Hindlimb muscle (tissue), 1 donor: ENCODE results near the gene TMA7B. TPM values are rescaled to one million over a fixed set of nuclear protein-coding genes. Genes with fewer than 3 reads are reported as not detected.

Experiments used
- DNase-seq: peaks from one replicate; pipeline ENCODE4 v3.0.0-alpha.2; 2013
- polyA plus RNA-seq: library from polyadenylated mRNA; unstranded; fragments of 120-200 nt; gene quantifications from one replicate; pipeline ENCODE4 v1.2.1, GENCODE V29; 2013; ENCODE audit not compliant: insufficient read length

Gene TMA7B
- not detected for polyA plus RNA-seq

- DNase-seq: peak; percentile 26
Observed at GRCh38 chr22:39959640-39960447, at the start of gene TMA7B. Gene TMA7B, plus strand, starts transcription at chr22:39960397. Its CDS starts 3,978 bp downstream, at chr22:39964375.

GRCh38 chr22:39910876-39911613 is 49.2 kb upstream of the TMA7B start:
- DNase-seq: no peak

DNA sequence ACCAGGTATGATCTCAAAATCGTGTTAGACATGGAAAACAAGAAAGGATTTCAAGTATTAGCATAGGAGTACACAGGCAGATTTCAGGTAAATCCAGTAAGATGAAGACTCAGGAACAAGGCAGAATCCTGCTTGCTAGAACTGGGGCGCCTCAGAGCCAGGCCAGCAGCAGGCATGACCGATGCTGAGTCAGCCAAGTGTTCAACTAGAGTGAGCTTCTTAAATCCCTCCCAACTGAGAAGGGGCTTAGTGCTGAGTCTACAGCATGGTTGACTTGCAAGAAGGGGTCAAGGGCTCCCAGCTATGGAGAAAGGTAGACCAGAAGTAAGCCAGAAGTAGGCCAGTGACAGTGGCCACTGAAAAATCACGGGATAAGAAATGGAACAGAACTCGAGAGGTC is 46.9 kb upstream of the TMA7B start:
- DNase-seq: no peak

DNA sequence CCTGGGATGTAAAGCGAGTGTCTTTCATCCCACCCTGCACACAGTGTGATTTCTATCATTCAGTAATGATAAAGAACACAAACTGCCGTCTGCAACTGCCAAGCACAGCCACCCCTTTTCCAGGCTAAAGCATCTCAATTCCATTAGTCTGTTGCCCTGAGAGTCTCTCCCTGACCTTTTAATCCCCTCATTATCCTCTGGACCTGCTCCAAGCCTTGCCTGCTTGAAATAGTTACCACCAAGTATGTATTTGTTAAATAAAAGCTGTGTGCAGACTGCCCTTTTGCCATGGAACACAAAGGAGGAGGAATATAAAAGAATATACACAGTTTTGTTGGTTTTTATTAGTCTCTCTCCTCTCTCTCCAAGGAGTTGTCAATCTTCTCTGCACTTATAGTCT is 46.3 kb upstream of the TMA7B start:
- no peak for DNase-seq

DNA sequence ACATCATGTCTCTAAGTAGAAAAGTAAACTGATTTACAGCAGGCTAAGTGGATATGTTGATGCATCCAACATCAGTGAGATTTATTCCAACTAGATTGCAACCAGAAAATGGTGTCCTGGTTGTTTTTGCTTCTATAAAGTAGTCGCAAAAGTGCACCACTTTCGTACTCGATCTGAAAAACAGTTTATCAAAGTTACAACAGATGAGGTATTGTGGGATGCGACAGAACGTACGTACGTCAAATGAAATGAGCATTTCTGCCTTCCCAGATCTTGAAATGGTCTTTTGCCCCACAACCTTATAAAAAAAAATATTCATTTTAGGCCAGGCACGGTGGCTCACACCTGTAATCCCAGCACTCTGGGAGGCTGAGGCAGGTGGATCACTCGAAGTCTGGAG is 45.6 kb upstream of the TMA7B start:
- DNase-seq: no peak

DNA sequence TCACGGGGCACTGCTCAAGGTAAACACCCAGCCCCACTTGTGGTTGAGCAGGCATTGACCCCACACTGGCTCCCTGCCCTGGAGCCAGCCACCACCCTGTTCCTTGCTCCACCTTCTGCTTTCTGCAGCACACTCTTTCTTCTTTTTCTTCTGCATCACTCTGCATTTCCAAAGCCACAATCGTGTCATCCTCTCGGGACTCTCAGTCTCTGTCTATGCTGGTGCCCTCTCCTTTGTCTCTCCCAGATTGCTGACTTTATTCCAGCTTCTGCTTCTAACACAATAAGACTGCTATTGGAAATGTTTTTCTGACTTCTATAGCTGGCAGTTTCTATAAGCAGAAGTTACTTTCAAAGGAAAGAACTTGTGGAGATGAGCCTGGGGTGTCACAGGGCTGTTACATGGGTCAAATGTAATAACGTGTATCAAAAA is 44.9 kb upstream of the TMA7B start:
- DNase-seq: no peak

GRCh38 chr22:39916496-39916895 is 43.7 kb upstream of the TMA7B start:
- no peak for DNase-seq

- no peak for DNase-seq
Observed at GRCh38 chr22:39917197-39917643, 43.0 kb upstream of the TMA7B start.

- no peak for DNase-seq
Observed at GRCh38 chr22:39917776-39918495, 42.3 kb upstream of the TMA7B start.

DNA sequence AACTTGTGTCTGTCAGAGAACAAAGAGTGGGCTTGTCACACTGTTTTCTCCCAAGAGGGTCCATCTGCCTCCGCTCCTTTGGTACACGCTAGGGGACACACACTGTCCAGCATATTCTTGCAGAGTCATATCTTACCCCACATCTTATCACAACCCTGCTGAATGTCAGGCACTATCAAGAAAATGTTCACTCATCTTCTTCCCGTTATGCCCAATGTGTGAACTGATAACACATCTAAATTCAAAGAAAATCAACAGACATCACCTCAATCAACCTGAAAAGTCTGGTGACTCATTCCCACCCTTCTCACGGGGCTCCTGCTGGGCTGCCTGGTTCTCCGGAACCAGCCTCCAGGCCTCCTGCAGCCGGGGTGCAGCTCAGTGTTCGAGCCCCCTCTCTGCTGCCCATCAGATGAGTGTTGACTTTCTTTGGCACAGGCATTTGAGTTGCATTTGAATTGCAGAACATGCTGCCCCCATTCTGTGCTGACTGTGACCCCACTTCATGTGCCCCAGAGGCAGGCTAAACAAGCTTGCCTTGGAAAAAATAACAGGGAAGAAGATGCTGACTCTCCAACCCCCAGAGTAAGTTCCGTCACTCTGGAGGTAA is 40.0 kb upstream of the TMA7B start:
- DNase-seq: no peak

GRCh38 chr22:39923696-39924095 is 36.5 kb upstream of the TMA7B start:
- no peak for DNase-seq

DNA sequence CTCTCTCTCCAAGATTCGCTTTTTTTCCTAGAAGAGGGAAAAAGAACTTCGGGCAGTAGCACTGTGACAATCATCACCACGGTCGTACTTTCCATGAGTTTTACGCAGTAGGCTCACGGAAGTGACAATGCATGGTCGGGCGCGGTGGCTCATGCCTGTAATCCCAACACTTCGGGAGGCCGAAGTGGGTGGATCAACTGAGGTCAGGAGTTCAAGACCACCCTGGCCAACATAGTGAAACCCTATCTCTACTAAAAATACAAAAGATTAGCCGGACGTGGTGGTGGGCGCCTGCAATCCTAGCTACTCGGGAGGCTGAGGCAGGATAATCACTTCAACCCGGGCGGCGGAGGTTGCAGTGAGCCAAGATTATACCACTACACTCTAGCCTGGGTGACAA is 35.9 kb upstream of the TMA7B start:
- no peak for DNase-seq

GRCh38 chr22:39925273-39925672 is 34.9 kb upstream of the TMA7B start:
- DNase-seq: no peak

DNA sequence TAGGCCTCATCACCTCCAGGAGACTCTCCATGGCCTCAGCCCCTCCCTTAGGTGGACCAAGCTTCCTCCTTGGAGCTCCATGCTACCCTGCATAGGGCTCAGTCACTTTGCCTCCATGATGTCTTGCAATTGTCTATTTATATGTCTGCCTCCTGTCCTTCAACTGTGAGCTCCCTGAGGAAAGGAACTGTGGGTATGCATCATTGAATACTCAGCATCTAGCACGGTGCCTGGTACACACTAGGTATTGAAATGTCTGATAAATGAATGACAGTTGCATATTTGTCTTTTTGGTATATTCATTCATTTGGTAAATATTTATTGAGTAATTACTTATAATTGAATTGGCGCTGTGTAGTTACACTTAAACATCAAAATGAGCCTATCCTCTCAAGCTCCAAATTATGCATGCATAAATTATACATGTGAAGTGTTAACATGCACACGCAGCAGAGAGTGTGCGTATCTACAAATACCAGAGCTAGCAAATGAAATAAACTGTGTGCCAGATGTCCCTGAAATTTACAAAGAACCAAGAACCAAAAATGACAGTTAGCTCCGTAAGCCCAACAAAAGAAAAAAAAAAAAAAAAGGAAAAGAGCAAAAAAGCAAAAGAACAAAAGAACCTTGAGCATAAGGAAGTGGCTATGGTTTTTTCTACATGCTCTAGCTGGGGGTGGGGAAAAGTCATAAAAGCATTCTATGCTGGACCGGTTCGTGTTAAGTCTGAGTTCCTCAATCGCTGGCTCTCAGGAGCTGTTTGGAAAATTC is 34.1 kb upstream of the TMA7B start:
- no peak for DNase-seq

DNA sequence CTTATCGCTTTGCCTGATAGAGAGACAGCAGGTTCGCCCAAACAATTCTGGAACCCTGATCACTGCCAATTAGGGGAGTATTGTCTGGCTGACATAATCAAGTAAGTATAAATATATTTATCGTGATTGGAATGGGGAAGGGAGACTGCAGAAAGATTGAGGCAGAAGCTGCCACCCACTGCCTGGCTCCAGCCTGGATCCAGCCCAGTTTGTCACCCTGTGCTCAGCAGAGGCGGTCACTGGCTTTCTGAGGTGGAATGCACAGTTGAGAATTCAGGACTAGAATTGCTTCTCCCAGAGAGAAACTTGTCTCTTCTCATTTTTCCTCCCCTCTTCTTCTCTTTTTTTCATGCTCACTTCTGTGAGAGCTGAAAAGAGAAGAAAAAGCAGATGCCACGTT is 33.4 kb upstream of the TMA7B start:
- no peak for DNase-seq

DNA sequence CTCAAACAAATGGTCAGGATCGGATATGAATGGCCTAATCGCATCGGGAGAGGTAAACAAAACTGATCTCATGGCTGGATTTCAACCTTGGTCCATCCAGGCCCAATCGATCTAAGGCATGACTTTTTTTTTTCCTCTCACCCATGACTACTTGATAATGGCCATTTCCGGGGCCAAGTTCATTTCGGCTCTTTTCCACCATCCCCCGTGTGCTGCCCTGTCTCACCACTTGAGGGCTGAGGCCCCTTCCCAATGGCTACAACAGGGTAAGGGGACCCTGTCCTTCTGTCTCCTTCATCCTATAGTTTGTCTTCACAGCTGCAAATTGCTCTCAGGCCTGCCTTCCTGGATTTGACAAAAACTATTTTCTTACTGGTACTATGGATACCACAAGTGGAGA is 32.7 kb upstream of the TMA7B start:
- no peak for DNase-seq

DNA sequence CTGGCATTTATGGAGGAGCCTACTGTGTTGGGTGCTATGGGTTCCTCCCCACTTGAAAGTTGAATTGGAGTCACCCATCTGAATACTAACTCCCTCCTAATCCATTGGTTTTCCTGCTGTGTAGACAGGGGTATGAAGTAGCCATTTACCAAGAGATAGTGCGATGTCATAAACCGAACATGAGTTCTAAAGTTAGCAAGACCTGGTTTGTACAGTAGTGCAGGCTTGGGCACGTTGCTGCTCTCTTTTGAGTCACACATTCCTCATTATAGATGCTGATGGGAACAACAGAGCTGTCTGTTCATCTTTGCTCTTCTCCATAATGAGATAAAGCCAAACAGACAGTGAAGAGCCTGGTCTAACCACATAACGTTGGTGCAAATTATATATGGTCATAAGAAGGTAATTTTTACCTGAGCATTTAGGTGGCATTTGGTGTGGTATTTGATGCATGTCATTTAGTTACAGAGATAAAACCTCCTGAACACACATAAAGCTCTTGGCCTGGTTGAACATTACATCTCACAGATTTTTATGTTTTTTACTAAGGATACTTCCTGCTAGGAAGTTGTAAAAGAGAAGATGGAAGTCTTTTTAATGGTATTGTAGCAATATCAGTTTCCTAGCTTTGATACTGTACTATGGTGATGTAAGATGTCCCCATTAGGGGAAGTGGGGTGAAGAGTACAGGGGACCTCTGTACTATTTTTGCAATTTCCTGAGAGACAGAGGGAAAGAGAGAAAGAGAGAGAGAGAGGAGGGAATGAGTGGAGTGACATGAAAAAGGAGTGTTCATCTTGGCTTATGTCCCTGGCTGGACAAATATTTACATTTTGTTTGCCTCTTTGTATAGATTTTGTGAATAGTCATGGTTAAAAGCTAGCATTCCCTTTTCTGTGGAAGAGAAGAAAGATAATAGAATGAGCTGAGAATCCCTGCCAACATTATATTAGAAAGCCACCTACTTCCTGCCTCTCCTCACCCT is 31.4 kb upstream of the TMA7B start:
- DNase-seq: no peak

DNA sequence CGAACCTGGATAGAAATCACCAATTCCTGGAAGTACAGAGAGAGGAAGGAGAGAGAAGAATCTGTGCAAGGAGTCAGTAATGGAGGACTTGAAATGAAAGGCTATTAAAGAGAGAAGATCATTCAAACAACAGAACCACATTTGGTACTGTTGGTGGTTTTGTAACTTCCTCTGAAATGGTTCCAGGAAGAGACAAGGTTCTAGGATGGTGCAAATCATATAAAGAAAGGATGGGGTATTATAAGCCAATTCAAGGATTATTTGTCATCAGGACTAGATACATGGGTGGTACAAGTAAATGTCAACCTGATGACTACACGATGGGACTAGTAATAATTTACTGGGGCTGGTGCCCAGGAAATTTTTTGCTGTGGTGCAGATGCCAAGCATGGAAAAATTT is 28.9 kb upstream of the TMA7B start:
- DNase-seq: no peak

DNA sequence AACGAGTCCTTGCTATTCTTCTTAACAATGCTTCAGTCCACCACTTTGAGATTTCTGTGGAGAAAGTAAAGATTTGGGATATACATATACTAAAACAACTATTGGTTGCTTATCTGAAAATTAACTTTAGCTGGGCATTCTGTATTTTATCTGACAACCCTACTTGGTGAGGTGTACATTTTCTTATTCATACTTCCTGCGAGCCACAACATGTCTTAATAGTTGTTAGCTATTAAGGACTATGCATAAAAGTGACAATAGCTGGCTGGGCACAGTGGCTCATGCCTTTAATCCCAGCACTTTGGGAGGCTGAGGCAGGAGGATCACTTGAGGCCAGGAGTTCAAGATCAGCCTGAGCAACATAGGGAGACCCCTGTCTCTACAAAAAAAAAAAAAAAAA is 28.0 kb upstream of the TMA7B start:
- no peak for DNase-seq

DNA sequence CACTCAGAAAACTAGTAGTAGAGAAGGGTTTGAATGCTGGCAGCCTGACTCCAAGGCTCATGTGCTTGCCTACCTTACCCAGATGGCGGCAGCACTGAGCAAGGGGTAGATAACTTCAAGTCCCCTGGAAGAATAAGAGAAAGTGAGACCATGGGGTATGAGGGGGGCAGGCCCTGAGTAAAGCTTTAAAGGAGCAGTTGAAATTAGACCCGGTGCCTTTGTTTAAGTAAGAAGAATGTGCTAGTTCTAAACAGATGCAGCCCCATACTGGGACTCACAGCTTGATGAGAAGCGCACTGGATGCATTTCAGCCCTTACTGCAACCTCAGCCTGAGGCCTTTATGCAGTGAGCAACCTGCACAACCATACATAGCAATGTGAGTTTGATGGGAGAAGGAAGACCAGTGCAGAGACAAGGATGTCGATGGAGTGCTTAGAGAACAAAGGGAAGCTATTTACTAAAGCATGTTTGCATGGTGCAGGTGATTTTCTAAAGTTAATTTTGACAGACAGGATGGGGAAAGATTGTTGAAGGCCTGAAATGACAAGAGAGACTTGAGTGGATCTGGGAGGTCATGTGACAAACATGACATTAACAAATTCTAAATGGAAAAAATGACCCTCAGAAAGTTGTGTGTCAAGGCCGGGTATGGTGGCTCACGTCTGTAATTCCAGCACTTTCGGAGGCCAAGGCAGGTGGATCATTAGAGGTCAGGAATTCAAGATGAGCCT is 27.1 kb upstream of the TMA7B start:
- no peak for DNase-seq
